Body of pancreas (tissue), 4 donors: ENCODE measurements around the gene UBN2.

Experiments
- POLR2A ChIP-seq, 3 donors: fragments of 450-650 bp; IDR thresholded peaks; one replicate each; pipeline ENCODE4 v1.6.1; 2016; ENCODE audit warnings: antibody characterized with exemption in 3 of 3, mild to moderate bottlenecking in 2 of 3
- TF ChIP-seq, protein P1 (sequence below), 7 experiments: fragments of 450-650 bp in 4 of 7; fragments of 200-600 bp in 3 of 7; sonication (generic) in 3 of 7; IDR thresholded peaks; one replicate each; pipeline ENCODE4 v1.5.1; 2016 to 2019; ENCODE audit warnings: antibody characterized with exemption in 7 of 7

DNA sequence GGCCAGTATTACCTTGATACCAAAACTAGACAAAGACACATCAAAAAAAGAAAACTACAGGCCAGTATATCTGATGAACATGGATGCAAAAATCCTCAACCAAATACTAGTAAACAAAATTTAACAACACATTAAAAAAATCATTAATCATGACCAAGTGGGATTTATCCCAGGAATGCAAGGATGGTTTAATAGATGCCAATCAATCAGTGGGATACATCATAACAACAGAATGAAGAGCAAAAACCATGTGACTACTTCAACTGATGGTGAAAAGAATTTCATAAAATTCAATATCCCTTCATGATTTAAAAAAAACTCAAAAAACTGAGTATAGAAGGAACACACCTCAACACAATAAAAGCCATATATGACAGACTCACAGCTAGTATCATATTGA lies 25.2 kb upstream of the UBN2 start:
- TF ChIP-seq POLR2A (IDR thresholded peaks at IDR 0.05): no peak
- TF ChIP-seq, protein P1, sequence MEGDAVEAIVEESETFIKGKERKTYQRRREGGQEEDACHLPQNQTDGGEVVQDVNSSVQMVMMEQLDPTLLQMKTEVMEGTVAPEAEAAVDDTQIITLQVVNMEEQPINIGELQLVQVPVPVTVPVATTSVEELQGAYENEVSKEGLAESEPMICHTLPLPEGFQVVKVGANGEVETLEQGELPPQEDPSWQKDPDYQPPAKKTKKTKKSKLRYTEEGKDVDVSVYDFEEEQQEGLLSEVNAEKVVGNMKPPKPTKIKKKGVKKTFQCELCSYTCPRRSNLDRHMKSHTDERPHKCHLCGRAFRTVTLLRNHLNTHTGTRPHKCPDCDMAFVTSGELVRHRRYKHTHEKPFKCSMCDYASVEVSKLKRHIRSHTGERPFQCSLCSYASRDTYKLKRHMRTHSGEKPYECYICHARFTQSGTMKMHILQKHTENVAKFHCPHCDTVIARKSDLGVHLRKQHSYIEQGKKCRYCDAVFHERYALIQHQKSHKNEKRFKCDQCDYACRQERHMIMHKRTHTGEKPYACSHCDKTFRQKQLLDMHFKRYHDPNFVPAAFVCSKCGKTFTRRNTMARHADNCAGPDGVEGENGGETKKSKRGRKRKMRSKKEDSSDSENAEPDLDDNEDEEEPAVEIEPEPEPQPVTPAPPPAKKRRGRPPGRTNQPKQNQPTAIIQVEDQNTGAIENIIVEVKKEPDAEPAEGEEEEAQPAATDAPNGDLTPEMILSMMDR (IDR thresholded peaks at IDR 0.05): no peak
